ENCODE data around the gene IL4I1. TPM values are rescaled to one million over a fixed set of nuclear protein-coding genes. Genes with fewer than 3 reads are reported as not detected.

Gene IL4I1
- total RNA-seq, 1 experiment from 2014 or later = 0.71 TPM

DNA sequence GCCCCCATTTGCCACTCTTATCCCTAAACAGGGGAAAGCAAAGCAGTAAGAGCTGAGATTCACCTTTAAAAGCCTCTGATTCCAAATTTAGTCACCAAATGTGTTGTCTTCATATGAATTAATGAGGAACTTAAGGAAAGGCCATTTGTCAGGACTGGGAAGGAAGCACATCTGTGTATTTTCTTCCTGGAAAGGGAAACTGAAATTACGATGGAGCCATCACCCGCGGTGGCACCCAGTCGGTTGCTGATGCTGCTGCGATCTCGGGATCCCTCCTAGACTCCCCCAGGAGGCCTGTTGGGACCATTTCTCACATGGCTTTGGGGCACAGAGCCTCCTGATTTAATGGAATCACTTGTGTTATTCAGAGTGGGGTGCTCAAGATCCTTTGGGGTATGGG lies 7.4 kb upstream of the IL4I1 start:
- no peaks in the 10 kb centered on the region for H3K9me3 ChIP-seq (ENCODE audit: control insufficient read depth in 1 of 2, insufficient read depth in 1 of 2, low read depth in 1 of 2, low read length in 2 of 2)
- H3K4me3 ChIP-seq (replicated peaks in 1 of 2; ENCODE audit: low read depth in 1 of 2, low read length in 2 of 2) = no peak overlapping the region
- no peak overlapping the region for H2AFZ ChIP-seq (ENCODE audit: low read depth, low read length, poor library complexity, severe bottlenecking)
- H4K20me1 ChIP-seq (ENCODE audit: insufficient read depth) = no peaks in the 10 kb centered on the region
- no peaks in the 10 kb centered on the region for H3K9me2 ChIP-seq (ENCODE audit: insufficient read depth)
- H3K36me3 ChIP-seq (ENCODE audit: control insufficient read depth in 1 of 2, insufficient read depth in 2 of 2, low read length in 2 of 2) = peaks cover 4 to 26% of the 10 kb centered on the region in 2 experiments; a peak in 3 of 4 replicates
- no peak for DNase-seq (ENCODE audit: low read depth, low spot score)
- CTCF ChIA-PET = no interaction called here
- TF ChIP-seq RAD21 (IDR thresholded peaks at IDR 0.05; ENCODE audit: low read depth) (no peak), ZNF274 (IDR thresholded peaks at IDR 0.05; ENCODE audit: low read depth, low read length) (no peak), SRF (IDR thresholded peaks at IDR 0.05; ENCODE audit: low read depth) (no peak), EZH2 (IDR thresholded peaks at IDR 0.05) (no peak), SIN3A (IDR thresholded peaks at IDR 0.05; ENCODE audit: low read depth) (no peak), POLR2A (IDR thresholded peaks at IDR 0.05; ENCODE audit: borderline replicate concordance, extremely low read depth, insufficient read depth, insufficient read length) (no peak), CBX3 (IDR thresholded peaks at IDR 0.05; ENCODE audit: low read depth) (no peak), POLR2AphosphoS5 (IDR thresholded peaks at IDR 0.05; ENCODE audit: low read depth, low read length) (no peak), SP1 (IDR thresholded peaks at IDR 0.05; ENCODE audit: low read depth) (no peak), YY1 (IDR thresholded peaks at IDR 0.05; ENCODE audit: extremely low read depth, insufficient replicate concordance, low read depth, low read length) (no peak), CEBPB (IDR thresholded peaks at IDR 0.05; ENCODE audit: low read depth) (no peak), EZH2phosphoT487 (IDR thresholded peaks at IDR 0.05; ENCODE audit: borderline replicate concordance) (no peak), FOSL1 (IDR thresholded peaks at IDR 0.05; ENCODE audit: low read depth) (no peak)
- TF ChIP-seq, protein P1, sequence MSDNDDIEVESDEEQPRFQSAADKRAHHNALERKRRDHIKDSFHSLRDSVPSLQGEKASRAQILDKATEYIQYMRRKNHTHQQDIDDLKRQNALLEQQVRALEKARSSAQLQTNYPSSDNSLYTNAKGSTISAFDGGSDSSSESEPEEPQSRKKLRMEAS (IDR thresholded peaks at IDR 0.05) = no peak
- TF ChIP-seq, protein P2, sequence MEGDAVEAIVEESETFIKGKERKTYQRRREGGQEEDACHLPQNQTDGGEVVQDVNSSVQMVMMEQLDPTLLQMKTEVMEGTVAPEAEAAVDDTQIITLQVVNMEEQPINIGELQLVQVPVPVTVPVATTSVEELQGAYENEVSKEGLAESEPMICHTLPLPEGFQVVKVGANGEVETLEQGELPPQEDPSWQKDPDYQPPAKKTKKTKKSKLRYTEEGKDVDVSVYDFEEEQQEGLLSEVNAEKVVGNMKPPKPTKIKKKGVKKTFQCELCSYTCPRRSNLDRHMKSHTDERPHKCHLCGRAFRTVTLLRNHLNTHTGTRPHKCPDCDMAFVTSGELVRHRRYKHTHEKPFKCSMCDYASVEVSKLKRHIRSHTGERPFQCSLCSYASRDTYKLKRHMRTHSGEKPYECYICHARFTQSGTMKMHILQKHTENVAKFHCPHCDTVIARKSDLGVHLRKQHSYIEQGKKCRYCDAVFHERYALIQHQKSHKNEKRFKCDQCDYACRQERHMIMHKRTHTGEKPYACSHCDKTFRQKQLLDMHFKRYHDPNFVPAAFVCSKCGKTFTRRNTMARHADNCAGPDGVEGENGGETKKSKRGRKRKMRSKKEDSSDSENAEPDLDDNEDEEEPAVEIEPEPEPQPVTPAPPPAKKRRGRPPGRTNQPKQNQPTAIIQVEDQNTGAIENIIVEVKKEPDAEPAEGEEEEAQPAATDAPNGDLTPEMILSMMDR (IDR thresholded peaks at IDR 0.05 in 2 of 3, conservative IDR thresholded peaks at IDR 0.05 in 1 of 3; ENCODE audit: borderline replicate concordance in 1 of 3, insufficient read depth in 1 of 3, low read depth in 2 of 3, low read length in 2 of 3) = no peak
- no peaks in the 10 kb centered on the region for H3K27me3 ChIP-seq (ENCODE audit: insufficient read depth, low read length)
- no peak overlapping the region for H3K27ac ChIP-seq (ENCODE audit: low read depth, low read length)
- no peak for ATAC-seq
- BruUV-seq (replicated peaks) = no TSS peak
- no peaks in the 10 kb centered on the region for H3K4me1 ChIP-seq (ENCODE audit: control insufficient read depth in 1 of 2, insufficient read depth in 2 of 2, low read length in 2 of 2)
- POLR2A ChIA-PET = no interaction called here
- RAD21 ChIA-PET (ENCODE audit: low non-redundant PET in 1 of 2, low total read pairs in 2 of 2, uncharacterized antibody in 2 of 2, unreplicated experiment in 2 of 2) = no interaction called here
- peaks cover 4% of the 10 kb centered on the region; the same call in 1 of the 2 replicates for H3K79me2 ChIP-seq (ENCODE audit: insufficient read depth, low read length)
- H3K9ac ChIP-seq (ENCODE audit: low read length) = no peak overlapping the region
- H3K4me2 ChIP-seq (ENCODE audit: low read length) = no peak overlapping the region
- intact Hi-C loops (cut with micrococcal nuclease) = no loop called here
